HG02588 (cell line): Measurements from ENCODE around the gene ANKZF1.

ENCODE experiments used
- ATAC-seq: cut with Tn5 transposase; IDR thresholded peaks from one replicate; pipeline ENCODE4 v1.9.1; 2021; ENCODE audit warnings: mild to moderate bottlenecking, moderate library complexity; ENCODE audit not compliant: unreplicated experiment

The ANKZF1 gene

GRCh38 chr2:219223831-219224610 lies 5.6 kb upstream of the ANKZF1 start:
- ATAC-seq = no peak

- ATAC-seq = no peak
Observed at GRCh38 chr2:219225350-219225749, 4.3 kb upstream of the ANKZF1 start.

- no peak for ATAC-seq
Observed at GRCh38 chr2:219228041-219228910, 1.3 kb upstream of the ANKZF1 start.

- ATAC-seq = peak; percentile 9
Observed at GRCh38 chr2:219228911-219229304, 698 bp upstream of the ANKZF1 start.

- no peak for ATAC-seq
Observed at GRCh38 chr2:219230059-219230540, 494 bp downstream of the ANKZF1 start.

GRCh38 chr2:219234331-219234730 lies 4.7 kb downstream of the ANKZF1 start:
- no peak for ATAC-seq

GRCh38 chr2:219243291-219243761 lies 13.7 kb downstream of the ANKZF1 start:
- no peak for ATAC-seq

GRCh38 chr2:219244789-219245147 lies 15.2 kb downstream of the ANKZF1 start:
- ATAC-seq = no peak

- peak; percentile 61 for ATAC-seq
Observed at GRCh38 chr2:219245148-219245898, 15.7 kb downstream of the ANKZF1 start, which contains the start of the genes GLB1L and STK16. GLB1L (minus strand) TSS chr2:219245444; CDS start chr2:219243573, 1,871 bp downstream. STK16 (plus strand) TSS chr2:219245479; CDS start chr2:219246000, 521 bp downstream.

GRCh38 chr2:219245899-219246230 lies 16.3 kb downstream of the ANKZF1 start:
- ATAC-seq = no peak

- no peak for ATAC-seq
Observed at GRCh38 chr2:219246559-219246958, 17.0 kb downstream of the ANKZF1 start.

GRCh38 chr2:219247678-219248642 lies 18.4 kb downstream of the ANKZF1 start:
- ATAC-seq = no peak

- no peak for ATAC-seq
Observed at GRCh38 chr2:219248845-219249202, 19.2 kb downstream of the ANKZF1 start.

- peak; percentile 36 for ATAC-seq
Observed at GRCh38 chr2:219249203-219249980, 19.8 kb downstream of the ANKZF1 start.

- ATAC-seq = no peak
Observed at GRCh38 chr2:219250049-219250781, 20.6 kb downstream of the ANKZF1 start.

GRCh38 chr2:219251656-219252055 lies 22.1 kb downstream of the ANKZF1 start:
- ATAC-seq = no peak

GRCh38 chr2:219252084-219252483 lies 22.5 kb downstream of the ANKZF1 start:
- no peak for ATAC-seq

- no peak for ATAC-seq
Observed at GRCh38 chr2:219252570-219252899, 22.9 kb downstream of the ANKZF1 start.
